ENCODE measurements around the gene PARG.
"Not testable (repeated sequence)": the region's sequence is repeated elsewhere in the genome, so short reads cannot be mapped to it uniquely, and the experiment has no call there.

GRCh38 chr10:49917927-49918326 is 23.9 kb downstream of the PARG start:
- TF ChIP-seq POLR2A, POLR2AphosphoS5 (IDR thresholded peaks at IDR 0.05; ENCODE audit: low read depth, low read length): not testable (repeated sequence)
